Right lung (tissue), 5 donors: Measurements from ENCODE around the gene YEATS4. TPM values are rescaled to one million over a fixed set of nuclear protein-coding genes. Genes with fewer than 3 reads are reported as not detected.

Experiments
- DNase-seq, 2 donors: peaks; one replicate each; pipeline ENCODE4 v3.0.0-alpha.2; 2013
- polyA plus RNA-seq, 5 donors: library from polyadenylated mRNA; unstranded; fragments of 120-200 nt; gene quantifications; one replicate each; pipeline versions ENCODE4 v1.2.1 to v1.2.3, GENCODE V29; 2013; ENCODE audit warnings: inconsistent platforms in 1 of 5, low replicate concordance in 1 of 5; ENCODE audit not compliant: insufficient read length in 5 of 5, insufficient read depth in 1 of 5

Gene YEATS4
- polyA plus RNA-seq, 5 donors, result 20.3 to 30.4 (median 22.2) TPM

GRCh38 chr12:69430942-69431590, 71.5 kb downstream of the YEATS4 start:
- DNase-seq, result no peak

DNA sequence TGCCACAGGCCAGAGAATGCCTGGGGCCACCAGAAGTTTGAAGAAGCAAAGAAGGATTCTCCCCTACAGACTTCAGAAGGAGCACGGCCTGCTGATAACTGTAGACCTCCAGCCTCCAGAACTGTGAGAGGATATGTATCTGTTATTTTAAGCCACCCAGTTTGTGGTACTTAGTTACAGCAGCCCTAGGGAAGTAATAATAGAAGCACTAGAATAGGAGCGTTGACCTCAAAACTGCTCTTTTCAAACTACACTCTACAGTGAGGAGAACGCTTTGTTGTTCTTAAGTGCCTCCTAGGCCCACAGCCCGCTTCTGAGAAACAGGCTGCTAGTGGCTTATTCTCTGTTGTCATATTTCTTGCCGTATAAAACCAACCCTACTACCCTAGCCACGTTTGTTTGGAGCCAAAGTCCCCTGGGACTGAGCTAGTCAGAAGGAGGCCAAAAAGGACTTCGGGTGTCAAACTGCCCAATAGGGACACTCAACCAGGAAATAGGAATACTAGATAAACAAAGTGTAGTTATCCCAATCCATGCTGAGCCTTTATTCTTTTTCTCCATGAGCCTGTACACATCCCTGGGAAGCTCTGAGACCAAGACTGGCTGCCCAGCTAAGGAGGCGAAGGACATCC, 72.2 kb downstream of the YEATS4 start:
- DNase-seq, result no peak

GRCh38 chr12:69433653-69434052, 74.1 kb downstream of the YEATS4 start:
- DNase-seq, result no peak

DNA sequence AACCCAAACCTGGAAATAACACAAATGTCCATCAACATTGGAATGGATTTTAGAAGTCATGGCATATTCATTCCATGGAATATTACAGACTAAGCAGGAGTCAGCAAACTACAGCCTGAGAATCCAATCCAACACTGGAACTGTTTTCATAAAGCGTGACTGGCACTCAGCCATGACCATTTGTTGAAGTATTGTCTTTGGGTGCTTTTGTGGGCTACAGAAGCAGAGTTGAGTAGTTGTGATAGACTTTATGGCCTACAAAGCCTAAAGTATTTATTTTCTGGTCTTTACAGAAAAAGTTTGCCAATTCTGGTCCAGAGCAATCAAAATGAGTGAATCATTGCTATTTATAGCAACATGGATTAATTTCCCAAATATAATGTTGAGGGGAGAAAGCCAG, 76.1 kb downstream of the YEATS4 start:
- no peak for DNase-seq

DNA sequence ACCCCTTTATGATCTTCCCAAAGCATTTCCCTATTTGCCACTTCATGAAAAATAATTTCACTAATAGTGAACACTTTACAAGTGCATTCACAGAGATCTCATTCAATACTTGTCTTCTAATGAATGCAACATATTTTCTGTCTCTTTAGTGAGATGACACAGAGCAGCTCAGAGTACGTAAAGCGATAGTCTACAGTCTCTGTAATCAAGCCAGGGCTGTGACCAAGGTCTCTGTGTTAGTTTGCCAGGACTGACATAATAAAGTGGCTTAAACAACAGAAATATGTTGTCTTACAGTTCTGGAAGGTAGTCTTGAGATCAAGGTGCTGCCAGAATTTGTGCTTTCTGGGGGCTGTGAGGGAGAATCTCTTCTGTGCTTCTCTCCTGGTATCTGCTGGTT, 77.5 kb downstream of the YEATS4 start:
- DNase-seq, result no peak

DNA sequence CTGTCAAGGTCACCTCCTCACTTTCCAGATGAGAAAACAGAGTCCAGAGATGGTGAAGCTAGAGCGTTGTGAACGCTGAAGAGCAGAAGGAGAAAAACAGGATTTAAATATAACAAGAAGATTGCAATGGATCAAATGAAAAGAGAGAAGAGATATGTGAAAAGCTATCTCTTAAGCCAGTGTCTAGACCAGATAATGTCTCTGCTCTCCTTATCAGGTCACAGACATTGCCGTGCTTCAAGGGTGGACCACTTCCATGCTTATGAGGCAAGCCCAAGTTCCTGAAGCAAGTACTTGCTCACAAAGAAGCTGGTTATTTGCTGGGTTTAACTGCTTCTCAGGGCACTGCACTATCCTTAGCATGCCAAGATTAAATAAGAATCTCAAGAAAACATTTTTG, 79.0 kb downstream of the YEATS4 start:
- no peak for DNase-seq

GRCh38 chr12:69440016-69440415, 80.5 kb downstream of the YEATS4 start:
- no peak for DNase-seq

Other genes with a start within 250 kb of the YEATS4 start
- gene CPSF6, start 120.2 kb upstream of the YEATS4 start, polyA plus RNA-seq, result 100 to 1,000 TPM in 4 of 5 donors, 10 to 100 TPM in 1; 90.8 to 175 (median 154) TPM
- 10 to 100 TPM; 42.0 to 60.9 (median 50.7) TPM for gene LYZ, start 11.4 kb upstream of the YEATS4 start, polyA plus RNA-seq
- 10 to 100 TPM; 32.5 to 60.8 (median 44.6) TPM for gene FRS2, start 110.6 kb downstream of the YEATS4 start, polyA plus RNA-seq
- 100 to 1,000 TPM; 215 to 263 (median 237) TPM for gene CCT2, start 225.7 kb downstream of the YEATS4 start, polyA plus RNA-seq